ENCODE data around the gene FAM180B. TPM values are rescaled to one million over a fixed set of nuclear protein-coding genes. Genes with fewer than 3 reads are reported as not detected.
A peak's percentile ranks its signal among the peaks of the same experiment; 100 is the strongest.
"Not testable (repeated sequence)": the region's sequence is repeated elsewhere in the genome, so short reads cannot be mapped to it uniquely, and the experiment has no call there.

Gene FAM180B
- polyA plus RNA-seq, 4 donors, result 0.21 to 0.63 (median 0.44) TPM

GRCh38 chr11:47593492-47593933 lies 7.0 kb downstream of the FAM180B start:
- no peak for DNase-seq (ENCODE audit: low read depth in 4 of 4, low spot score in 2 of 4)

- DNase-seq (ENCODE audit: low read depth in 4 of 4, low spot score in 2 of 4), result no peak
Measured at GRCh38 chr11:47593934-47594855, 7.7 kb downstream of the FAM180B start, which contains the start of gene C1QTNF4. TSS of gene C1QTNF4 (minus strand) at chr11:47594411. CDS start at chr11:47590810, 3,601 bp downstream.

- no peak for DNase-seq (ENCODE audit: low read depth in 4 of 4, low spot score in 2 of 4)
Measured at GRCh38 chr11:47595029-47595428, 8.6 kb downstream of the FAM180B start.

GRCh38 chr11:47595967-47596366 lies 9.5 kb downstream of the FAM180B start:
- no peak for DNase-seq (ENCODE audit: low read depth in 4 of 4, low spot score in 2 of 4)

- DNase-seq (ENCODE audit: low read depth in 4 of 4, low spot score in 2 of 4), result no peak
Measured at GRCh38 chr11:47599902-47600301, 13.4 kb downstream of the FAM180B start.

- DNase-seq (ENCODE audit: low read depth in 4 of 4, low spot score in 2 of 4), result no peak
Measured at GRCh38 chr11:47603295-47603694, 16.8 kb downstream of the FAM180B start.

- DNase-seq (ENCODE audit: low read depth in 4 of 4, low spot score in 2 of 4), result no peak
Measured at GRCh38 chr11:47605921-47606320, 19.4 kb downstream of the FAM180B start.

- no peak for DNase-seq (ENCODE audit: low read depth in 4 of 4, low spot score in 2 of 4)
Measured at GRCh38 chr11:47606731-47607130, 20.3 kb downstream of the FAM180B start.

GRCh38 chr11:47607380-47607779 lies 20.9 kb downstream of the FAM180B start:
- DNase-seq (ENCODE audit: low read depth in 4 of 4, low spot score in 2 of 4), result no peak

- no peak for DNase-seq (ENCODE audit: low read depth in 4 of 4, low spot score in 2 of 4)
Measured at GRCh38 chr11:47609675-47610074, 23.2 kb downstream of the FAM180B start.

GRCh38 chr11:47611348-47611794 lies 24.9 kb downstream of the FAM180B start:
- DNase-seq (ENCODE audit: low read depth in 4 of 4, low spot score in 2 of 4), result no peak

GRCh38 chr11:47615249-47615648 lies 28.8 kb downstream of the FAM180B start:
- no peak for DNase-seq (ENCODE audit: low read depth in 4 of 4, low spot score in 2 of 4)

GRCh38 chr11:47616726-47617416 lies 30.4 kb downstream of the FAM180B start:
- peak in 1 of 4 donors; percentile 44 for DNase-seq (ENCODE audit: low read depth in 4 of 4, low spot score in 2 of 4)

GRCh38 chr11:47617417-47617809 lies 30.9 kb downstream of the FAM180B start:
- no peak for DNase-seq (ENCODE audit: low read depth in 4 of 4, low spot score in 2 of 4)

- DNase-seq (ENCODE audit: low read depth in 4 of 4, low spot score in 2 of 4), result no peak
Measured at GRCh38 chr11:47620836-47621378, 34.4 kb downstream of the FAM180B start.

- no peak for DNase-seq (ENCODE audit: low read depth in 4 of 4, low spot score in 2 of 4)
Measured at GRCh38 chr11:47626234-47626633, 39.8 kb downstream of the FAM180B start.

- DNase-seq (ENCODE audit: low read depth in 4 of 4, low spot score in 2 of 4), result no peak
Measured at GRCh38 chr11:47628026-47628425, 41.5 kb downstream of the FAM180B start.

- DNase-seq (ENCODE audit: low read depth in 4 of 4, low spot score in 2 of 4), result no peak
Measured at GRCh38 chr11:47631473-47631872, 45.0 kb downstream of the FAM180B start.

GRCh38 chr11:47636331-47636730 lies 49.9 kb downstream of the FAM180B start:
- not testable (repeated sequence) for DNase-seq (ENCODE audit: low read depth in 4 of 4, low spot score in 2 of 4)
